ENCODE results near the gene SLC35E3. TPM values are rescaled to one million over a fixed set of nuclear protein-coding genes. Genes with fewer than 3 reads are reported as not detected.
A peak's percentile ranks its signal among the peaks of the same experiment; 100 is the strongest.
"Not testable (repeated sequence)": the region's sequence is repeated elsewhere in the genome, so short reads cannot be mapped to it uniquely, and the experiment has no call there.

The SLC35E3 gene
- polyA plus RNA-seq, 1 experiment, result 9.2 TPM

- ChIA-PET CTCF (interaction anchor here (0.6 to 2.9 kb wide), 16 partner anchors 8 to 1388 kb away, joined by 3 to 13 read pairs (median 4); no protein-coding TSS in a partner anchor), POLR2A (interaction anchor here (0.5 to 2.4 kb wide), 7 partner anchors 9 to 198 kb away, joined by 3 to 31 read pairs (median 4); partner anchors contain the start of genes RAP1B and SLC35E3)
- peak; percentile 75 for DNase-seq (ENCODE audit: low read depth, low spot score)
- Histone ChIP-seq H3K27me3 (ENCODE audit: control insufficient read depth, insufficient read depth, low read length) (no peaks in the 10 kb centered on the region), H3K27ac (ENCODE audit: low read depth, low read length) (peak overlapping the region; percentile 99), H3K9me3 (ENCODE audit: control insufficient read depth, insufficient read depth, low read length) (peaks cover 10% of the 10 kb centered on the region; the same call in 1 of the 2 replicates), H3K4me3 (ENCODE audit: low read depth, low read length) (peak overlapping the region; percentile 97)
- TF ChIP-seq CTCF (IDR thresholded peaks at IDR 0.05; ENCODE audit: low read depth, low read length), result no peak
Measured at GRCh38 chr12:68808388-68809189, 62.6 kb downstream of the SLC35E3 start.

- CTCF ChIA-PET, result interaction anchor here (1.0 to 2.9 kb wide), 3 partner anchors 10 to 22 kb away, joined by 3 to 13 read pairs (median 11); no protein-coding TSS in a partner anchor
- H3K4me3 ChIP-seq (ENCODE audit: low read depth, low read length), result peak overlapping the region; percentile 97
- H3K27me3 ChIP-seq (ENCODE audit: control insufficient read depth, insufficient read depth, low read length), result no peaks in the 10 kb centered on the region
- peak overlapping the region; percentile 99 for H3K27ac ChIP-seq (ENCODE audit: low read depth, low read length)
- no peak for TF ChIP-seq CTCF (IDR thresholded peaks at IDR 0.05; ENCODE audit: low read depth, low read length)
- no peak for DNase-seq (ENCODE audit: low read depth, low spot score)
- POLR2A ChIA-PET, result interaction anchor here (0.6 to 2.4 kb wide), 6 partner anchors 8 to 198 kb away, joined by 3 to 31 read pairs (median 4); partner anchors contain the start of genes RAP1B and SLC35E3
- H3K9me3 ChIP-seq (ENCODE audit: control insufficient read depth, insufficient read depth, low read length), result peaks cover 10% of the 10 kb centered on the region; the same call in 1 of the 2 replicates
Measured at GRCh38 chr12:68809190-68810026, 63.4 kb downstream of the SLC35E3 start.

GRCh38 chr12:68810027-68810389, 64.0 kb downstream of the SLC35E3 start:
- CTCF ChIA-PET; H3K27ac ChIP-seq (ENCODE audit: low read depth, low read length); H3K27me3 ChIP-seq (ENCODE audit: control insufficient read depth, insufficient read depth, low read length); DNase-seq (ENCODE audit: low read depth, low spot score): not testable (repeated sequence)
- POLR2A ChIA-PET, result interaction anchor here (0.8 kb wide), 1 partner anchor 14 kb away, joined by 10 read pairs; no protein-coding TSS in a partner anchor
- Histone ChIP-seq H3K4me3 (ENCODE audit: low read depth, low read length) (peak overlapping the region; percentile 97), H3K9me3 (ENCODE audit: control insufficient read depth, insufficient read depth, low read length) (peaks cover 10% of the 10 kb centered on the region; the same call in 1 of the 2 replicates)

GRCh38 chr12:68811573-68811972, 65.6 kb downstream of the SLC35E3 start:
- not testable (repeated sequence) for H3K27ac ChIP-seq (ENCODE audit: low read depth, low read length); DNase-seq (ENCODE audit: low read depth, low spot score); H3K27me3 ChIP-seq (ENCODE audit: control insufficient read depth, insufficient read depth, low read length)
- POLR2A ChIA-PET, result interaction anchor here (0.6 kb wide), 1 partner anchor 10 kb away, joined by 3 read pairs; no protein-coding TSS in a partner anchor
- Histone ChIP-seq H3K9me3 (ENCODE audit: control insufficient read depth, insufficient read depth, low read length) (peaks cover 10% of the 10 kb centered on the region; the same call in 1 of the 2 replicates), H3K4me3 (ENCODE audit: low read depth, low read length) (peak overlapping the region; percentile 41)
- CTCF ChIA-PET, result interaction anchor here (0.9 to 11.1 kb wide), 3 partner anchors 18 to 343 kb away, joined by 3 to 110 read pairs (median 6); no protein-coding TSS in a partner anchor

GRCh38 chr12:68812553-68813241, 66.7 kb downstream of the SLC35E3 start:
- ChIA-PET CTCF (interaction anchor here (0.6 to 11.1 kb wide), 4 partner anchors 17 to 772 kb away, joined by 3 to 110 read pairs (median 4); no protein-coding TSS in a partner anchor), POLR2A (interaction anchor here (0.6 kb wide), 1 partner anchor 60 kb away, joined by 3 read pairs; no protein-coding TSS in a partner anchor)
- H3K4me3 ChIP-seq (ENCODE audit: low read depth, low read length), result peak overlapping the region; percentile 52
- no peak overlapping the region for H3K27ac ChIP-seq (ENCODE audit: low read depth, low read length)
- TF ChIP-seq CTCF (IDR thresholded peaks at IDR 0.05; ENCODE audit: low read depth, low read length), result no peak
- H3K9me3 ChIP-seq (ENCODE audit: control insufficient read depth, insufficient read depth, low read length), result peaks cover 10% of the 10 kb centered on the region; the same call in 1 of the 2 replicates
- no peak for DNase-seq (ENCODE audit: low read depth, low spot score)
- no peaks in the 10 kb centered on the region for H3K27me3 ChIP-seq (ENCODE audit: control insufficient read depth, insufficient read depth, low read length)
